H1 (cell line): ENCODE results near the gene TEX55. TPM values are rescaled to one million over a fixed set of nuclear protein-coding genes. Genes with fewer than 3 reads are reported as not detected.

Source experiments
- CTCF ChIA-PET: fragments of 300-600 bp; sonication (Branson Sonifier 250); formaldehyde crosslinking; loops from one replicate; lab custom pipeline; 2021; ENCODE audit not compliant: partially characterized antibody; lab: Charles Lee
- POLR2A ChIA-PET: fragments of 300-600 bp; sonication (Branson Sonifier 250); formaldehyde crosslinking; loops from one replicate; lab custom pipeline; 2021; ENCODE audit warnings: inconsistent platforms; ENCODE audit not compliant: partially characterized antibody; lab: Charles Lee
- DNase-seq, 2 experiments: peaks; one replicate each; pipeline versions ENCODE4 v3.0.0 to v3.0.0-alpha.2; 2010 to 2022; ENCODE audit warnings: low spot score in 2 of 2, low read depth in 1 of 2, mixed read lengths in 1 of 2
- FAIRE-seq: peaks from 2 replicates; lab custom pipeline; 2011; peaks lifted over from hg19 to GRCh38; lab: Jason Lieb, UNC
- H2AFZ ChIP-seq: 2 replicates; pipeline ENCODE4 v1.8.1; 2012; ENCODE audit warnings: low read length, inconsistent platforms
- H2AK5ac ChIP-seq: 2 replicates; pipeline ENCODE4 v1.6.1; 2013; ENCODE audit warnings: low read depth, low read length
- H2BK120ac ChIP-seq: replicated peaks from 2 replicates; pipeline ENCODE3; 2013; ENCODE audit warnings: low read depth, low read length, inconsistent platforms
- H2BK12ac ChIP-seq: 2 replicates; pipeline ENCODE4 v1.6.1; 2013; ENCODE audit warnings: low read depth, low read length
- H2BK15ac ChIP-seq: 2 replicates; pipeline ENCODE4 v1.6.1; 2013; ENCODE audit warnings: low read length
- H2BK20ac ChIP-seq: 2 replicates; pipeline ENCODE4 v1.6.1; 2013; ENCODE audit warnings: low read length
- H2BK5ac ChIP-seq: 2 replicates; pipeline ENCODE4 v1.6.1; 2013; ENCODE audit warnings: low read depth, low read length
- H3K14ac ChIP-seq: 2 replicates; pipeline ENCODE4 v1.6.1; 2013; ENCODE audit warnings: inconsistent platforms; ENCODE audit not compliant: insufficient read length
- H3K18ac ChIP-seq: 2 replicates; pipeline ENCODE4 v1.6.1; 2013; ENCODE audit warnings: low read length; ENCODE audit errors: extremely low read depth
- H3K23ac ChIP-seq: 2 replicates; pipeline ENCODE4 v1.6.1; 2013; ENCODE audit warnings: inconsistent platforms; ENCODE audit not compliant: insufficient read length
- H3K23me2 ChIP-seq: 2 replicates; pipeline ENCODE4 v1.6.1; 2013; ENCODE audit warnings: low read depth, low read length
- H3K27ac ChIP-seq: 2 replicates; pipeline ENCODE4 v1.6.1; 2011; ENCODE audit warnings: low read depth, low read length, inconsistent platforms
- H3K27me3 ChIP-seq, 4 experiments: replicated peaks in 1 of 4; 1 replicate in 1 of 4; 2 replicates in 3 of 4; pipeline versions ENCODE4 v1.6.1 to v1.8.1; 2011 to 2013; ENCODE audit warnings: low read length in 3 of 4, mild to moderate bottlenecking in 3 of 4, inconsistent platforms in 2 of 4, mixed read lengths in 2 of 4, moderate library complexity in 1 of 4; ENCODE audit not compliant: control insufficient read depth in 3 of 4, insufficient read depth in 3 of 4; ENCODE audit errors: extremely low read depth in 1 of 4
- H3K36me3 ChIP-seq, 4 experiments: 2 replicates each; pipeline versions ENCODE4 v1.6.1 to v1.8.1; 2011 to 2013; ENCODE audit warnings: mild to moderate bottlenecking in 4 of 4, low read length in 3 of 4, moderate library complexity in 2 of 4, control low read depth in 1 of 4, inconsistent platforms in 1 of 4; ENCODE audit not compliant: insufficient read depth in 4 of 4, control insufficient read depth in 2 of 4
- H3K4ac ChIP-seq: replicated peaks from 2 replicates; pipeline ENCODE3; 2013; ENCODE audit warnings: low read length, low read depth, mixed read lengths, inconsistent platforms; ENCODE audit not compliant: insufficient read length
- H3K4me1 ChIP-seq, 4 experiments: replicated peaks in 1 of 4; 1 replicate in 1 of 4; 2 replicates in 3 of 4; pipeline versions ENCODE4 v1.6.1 to v1.8.1; 2011 to 2013; ENCODE audit warnings: low read length in 3 of 4, inconsistent platforms in 2 of 4, mixed read lengths in 1 of 4; ENCODE audit not compliant: insufficient read depth in 4 of 4, control insufficient read depth in 3 of 4
- H3K4me2 ChIP-seq, 2 experiments: 2 replicates each; pipeline versions ENCODE4 v1.6.1 to v1.8.1; 2011 to 2013; ENCODE audit warnings: low read depth in 2 of 2, low read length in 2 of 2, control low read depth in 1 of 2, inconsistent platforms in 1 of 2, mild to moderate bottlenecking in 1 of 2; ENCODE audit not compliant: insufficient read depth in 1 of 2
- H3K4me3 ChIP-seq, 4 experiments: fragments of 200-600, 300-600 bp in 1 of 4; sonication (generic), shearing (Covaris generic), sonication (Bioruptor Twin) in 1 of 4; 2 replicates each; pipeline versions ENCODE4 v1.5.1 to v1.8.1; 2011 to 2016; ENCODE audit warnings: low read length in 4 of 4, low read depth in 3 of 4, control low read depth in 2 of 4, inconsistent platforms in 2 of 4, mild to moderate bottlenecking in 2 of 4, mixed read lengths in 1 of 4, moderate library complexity in 1 of 4; ENCODE audit not compliant: insufficient read depth in 2 of 4; ENCODE audit errors: extremely low read depth in 1 of 4
- H3K56ac ChIP-seq: replicated peaks from 2 replicates; pipeline ENCODE3; 2013; ENCODE audit warnings: low read depth, mild to moderate bottlenecking, mixed read lengths, low read length, inconsistent platforms; ENCODE audit not compliant: insufficient read length
- H3K79me1 ChIP-seq: 2 replicates; pipeline ENCODE4 v1.6.1; 2013; ENCODE audit warnings: low read depth, low read length, control low read depth
- H3K79me2 ChIP-seq, 2 experiments: 2 replicates each; pipeline versions ENCODE4 v1.6.1 to v1.8.1; 2012 to 2013; ENCODE audit warnings: low read length in 2 of 2, mild to moderate bottlenecking in 2 of 2, inconsistent platforms in 1 of 2; ENCODE audit not compliant: insufficient read depth in 2 of 2, control insufficient read depth in 1 of 2
- H3K9ac ChIP-seq, 4 experiments: replicated peaks in 1 of 4; 1 replicate in 1 of 4; 2 replicates in 3 of 4; pipeline versions ENCODE4 v1.6.1 to v1.8.1; 2011 to 2013; ENCODE audit warnings: low read depth in 3 of 4, low read length in 3 of 4, control low read depth in 2 of 4, mild to moderate bottlenecking in 2 of 4, moderate library complexity in 2 of 4, inconsistent platforms in 1 of 4; ENCODE audit errors: extremely low read depth in 1 of 4
- H3K9me3 ChIP-seq, 2 experiments: 2 replicates each; pipeline versions ENCODE4 v1.6.1 to v1.8.1; 2012 to 2013; ENCODE audit warnings: mild to moderate bottlenecking in 2 of 2, moderate library complexity in 2 of 2, control low read depth in 1 of 2, inconsistent platforms in 1 of 2, low read depth in 1 of 2, low read length in 1 of 2, mixed read lengths in 1 of 2; ENCODE audit not compliant: insufficient read depth in 2 of 2
- H4K20me1 ChIP-seq, 2 experiments: replicated peaks in 1 of 2; 2 replicates each; pipeline versions ENCODE3 to v1.8.1; 2011 to 2013; ENCODE audit warnings: inconsistent platforms in 2 of 2, low read length in 2 of 2, mild to moderate bottlenecking in 1 of 2; ENCODE audit not compliant: insufficient read depth in 2 of 2, control insufficient read depth in 1 of 2
- H4K5ac ChIP-seq: 2 replicates; pipeline ENCODE4 v1.6.1; 2013; ENCODE audit warnings: low read length, low read depth, mixed read lengths, inconsistent platforms; ENCODE audit not compliant: insufficient read length
- H4K8ac ChIP-seq: 2 replicates; pipeline ENCODE4 v1.8.0; 2013; ENCODE audit warnings: mild to moderate bottlenecking, moderate library complexity, low read length, inconsistent platforms; ENCODE audit not compliant: insufficient read depth; ENCODE audit errors: extremely low read depth
- H4K91ac ChIP-seq: replicated peaks from 2 replicates; pipeline ENCODE3; 2013; ENCODE audit warnings: low read length, mixed read lengths, inconsistent platforms; ENCODE audit not compliant: insufficient read length
- FOSL1 ChIP-seq: IDR thresholded peaks from 2 replicates; pipeline ENCODE4 v1.6.1; 2011; ENCODE audit warnings: mild to moderate bottlenecking, low read depth, low read length, moderate library complexity; ENCODE audit not compliant: insufficient read depth
- whole genome bisulfite sequencing, 2 experiments: shearing (Covaris generic) in 1 of 2; methylation state at CpG; one replicate each; pipeline versions ENCODE4 v1.1.6 to v1.1.7; 2013 to 2015; ENCODE audit warnings: low lambda C conversion rate in 2 of 2, mixed read lengths in 2 of 2, inconsistent platforms in 1 of 2, low coverage in 1 of 2, missing lambda C conversion rate in 1 of 2; ENCODE audit not compliant: insufficient replicate concordance in 2 of 2, insufficient coverage in 1 of 2, insufficient read length in 1 of 2; ENCODE audit errors: extremely low coverage in 1 of 2, missing lambda C conversion rate in 1 of 2; 5-methylcytosine and 5-hydroxymethylcytosine counted together
- polyA plus RNA-seq, 7 experiments: library from polyadenylated mRNA; depleted of rRNA in 3 of 7; stranded (reverse) in 5 of 7; unstranded in 2 of 7; fragments of >200 nt in 5 of 7; fragments of 200-250 nt in 2 of 7; gene quantifications; 1 replicate in 5 of 7; 2 replicates in 1 of 7; 4 replicates in 1 of 7; pipeline versions ENCODE4 v1.2.1 to v1.2.3, GENCODE V29; 2011 to 2013; ENCODE audit warnings: missing spikeins in 2 of 7, mixed read lengths in 2 of 7
- total RNA-seq: library from RNA; stranded (reverse); fragmentation: NEBNext Ultra II Directional; extraction: Animal tissue kit (Norgen Biotek cat#: 25700); gene quantifications from 2 replicates; pipeline ENCODE4 v1.2.1, GENCODE V29; 2021

The TEX55 gene
- total and polyA plus RNA-seq, 2 of the 8 experiments (the other 6 are each of a cell fraction or from before 2014, with no cell fraction given) = not detected

GRCh38 chr3:119194237-119195150 is 48.5 kb downstream of the TEX55 start:
- FAIRE-seq = peak; percentile 13
- 87% methylated on average over 7 of the region's 7 CpGs; no CpG with 5 or more reads in 1 of the 2 experiments for WGBS, 2 experiments
- Histone ChIP-seq H2BK120ac (no peak overlapping the region), H3K27me3 (no peaks in the 10 kb centered on the region), H3K4me1 (no peaks in the 10 kb centered on the region), H3K4me2 (no peak overlapping the region), H3K18ac (no peak overlapping the region), H3K9ac (no peak overlapping the region), H3K36me3 (no peaks in the 10 kb centered on the region), H3K4me3 (no peak overlapping the region), H2AFZ (no peak overlapping the region), H2AK5ac (no peak overlapping the region), H2BK5ac (no peak overlapping the region), H3K9me3 (no peaks in the 10 kb centered on the region), H4K91ac (no peak overlapping the region), H4K5ac (no peak overlapping the region), H3K27ac (no peak overlapping the region), H4K20me1 (no peaks in the 10 kb centered on the region), H2BK12ac (no peak overlapping the region), H3K4ac (no peak overlapping the region), H3K14ac (no peak overlapping the region), H3K79me2 (no peaks in the 10 kb centered on the region), H3K23ac (no peak overlapping the region), H3K79me1 (no peaks in the 10 kb centered on the region), H3K56ac (no peak overlapping the region), H3K23me2 (no peaks in the 10 kb centered on the region; the same call in 1 of the 2 replicates), H2BK15ac (no peak overlapping the region), H2BK20ac (no peak overlapping the region), H4K8ac (no peak overlapping the region)
- POLR2A ChIA-PET = no interaction called here
- CTCF ChIA-PET = no interaction called here
- TF ChIP-seq FOSL1 = no peak
- no peak for DNase-seq
